22Rv1 (cell line): ENCODE results near the gene PTPRD.

Experiments used
- CTCF ChIP-seq: fragments of 450-650 bp; IDR thresholded peaks from 2 replicates; pipeline ENCODE4 v1.5.1; 2017; ENCODE audit warnings: mild to moderate bottlenecking
- ZFX ChIP-seq: fragments of 450-650 bp; IDR thresholded peaks from 2 replicates; pipeline ENCODE4 v1.6.1; 2017; ENCODE audit warnings: antibody characterized with exemption, borderline replicate concordance

GRCh38 chr9:10274988-10275387 is 337.8 kb downstream of the PTPRD start:
- no peak for TF ChIP-seq CTCF
- TF ChIP-seq ZFX, result no peak
